IMR-90 (cell line): ENCODE data around the gene RGS3. TPM values are rescaled to one million over a fixed set of nuclear protein-coding genes. Genes with fewer than 3 reads are reported as not detected.
A peak's percentile ranks its signal among the peaks of the same experiment; 100 is the strongest.

Source experiments
- ATAC-seq: fragments of 200-7000 bp; cut with Tn5 transposase; 2 replicates; pipeline ENCODE4 v1.9.1; 2020; ENCODE audit warnings: low read depth, mild to moderate bottlenecking, moderate library complexity
- BruUV-seq: library from RNA; stranded (reverse); fragments of 400-500 nt; replicated peaks from 2 replicates; lab custom pipeline; 2021; lab: Mats Ljungman, UMichigan
- CTCF ChIA-PET: fragments of 300-600 bp; formaldehyde crosslinking; extraction: SDS; loops from one replicate; lab custom pipeline; 2021; ENCODE audit warnings: antibody characterized with exemption; lab: Yijun Ruan, JAX
- POLR2A ChIA-PET: fragments of 300-600 bp; sonication (Branson Sonifier 250); formaldehyde crosslinking; loops from one replicate; lab custom pipeline; 2022; ENCODE audit warnings: antibody characterized with exemption; ENCODE audit not compliant: unreplicated experiment; lab: Charles Lee
- DNase-seq: peaks from one replicate; pipeline ENCODE4 v3.0.0; 2013
- H2AFZ ChIP-seq: replicated peaks from 2 replicates; pipeline ENCODE3; 2013; ENCODE audit warnings: low read length, mild to moderate bottlenecking; ENCODE audit not compliant: poor library complexity
- H2AK5ac ChIP-seq: 2 replicates; pipeline ENCODE4 v1.6.1; 2013; ENCODE audit warnings: low read depth, low read length, inconsistent platforms
- H2AK9ac ChIP-seq: replicated peaks from 2 replicates; pipeline ENCODE3; 2013; ENCODE audit warnings: mild to moderate bottlenecking, low read depth, low read length, moderate library complexity; ENCODE audit not compliant: poor library complexity
- H2BK120ac ChIP-seq: 2 replicates; pipeline ENCODE4 v1.6.1; 2013; ENCODE audit warnings: low read depth, low read length, inconsistent platforms
- H2BK15ac ChIP-seq: 3 replicates; pipeline ENCODE4 v1.6.1; 2013; ENCODE audit warnings: low read depth, low read length, inconsistent platforms
- H2BK20ac ChIP-seq: 2 replicates; pipeline ENCODE4 v1.6.1; 2013; ENCODE audit warnings: low read depth, mild to moderate bottlenecking, inconsistent platforms, low read length, moderate library complexity
- H2BK5ac ChIP-seq: 2 replicates; pipeline ENCODE4 v1.6.1; 2013; ENCODE audit warnings: mild to moderate bottlenecking, low read depth, low read length, inconsistent platforms; ENCODE audit not compliant: poor library complexity, severe bottlenecking
- H3K14ac ChIP-seq: replicated peaks from 2 replicates; pipeline ENCODE4 v1.6.1; 2013; ENCODE audit warnings: low read depth, low read length, inconsistent platforms
- H3K18ac ChIP-seq: 2 replicates; pipeline ENCODE4 v1.6.1; 2013; ENCODE audit warnings: low read depth, low read length, control low read depth
- H3K23ac ChIP-seq: 2 replicates; pipeline ENCODE4 v1.6.1; 2013; ENCODE audit warnings: low read depth, low read length, inconsistent platforms
- H3K27ac ChIP-seq: 2 replicates; pipeline ENCODE4 v1.5.1; 2013; ENCODE audit warnings: mild to moderate bottlenecking, control low read depth, low read length; ENCODE audit not compliant: insufficient read depth
- H3K27me3 ChIP-seq: 2 replicates; pipeline ENCODE4 v1.6.1; 2013; ENCODE audit warnings: low read length; ENCODE audit not compliant: control insufficient read depth, insufficient read depth
- H3K36me3 ChIP-seq: 2 replicates; pipeline ENCODE4 v1.6.1; 2013; ENCODE audit warnings: low read length, mixed read lengths; ENCODE audit not compliant: control insufficient read depth, insufficient read depth
- H3K4ac ChIP-seq: 2 replicates; pipeline ENCODE4 v1.6.1; 2013; ENCODE audit warnings: low read depth, low read length, inconsistent platforms
- H3K4me1 ChIP-seq: 2 replicates; pipeline ENCODE4 v1.6.1; 2013; ENCODE audit warnings: low read length, mixed read lengths; ENCODE audit not compliant: control insufficient read depth, insufficient read depth
- H3K4me2 ChIP-seq: 2 replicates; pipeline ENCODE4 v1.6.1; 2013; ENCODE audit warnings: low read depth, mild to moderate bottlenecking, control low read depth, low read length, moderate library complexity
- H3K4me3 ChIP-seq: 2 replicates; pipeline ENCODE4 v1.5.1; 2013; ENCODE audit warnings: low read depth, mild to moderate bottlenecking, control low read depth, low read length, moderate library complexity; ENCODE audit not compliant: insufficient read depth
- H3K56ac ChIP-seq: 2 replicates; pipeline ENCODE4 v1.6.1; 2013; ENCODE audit warnings: low read length, inconsistent platforms; ENCODE audit not compliant: insufficient read depth; ENCODE audit errors: extremely low read depth
- H3K79me1 ChIP-seq, 2 experiments: 2 replicates each; pipeline ENCODE4 v1.6.1; 2013; ENCODE audit warnings: low read length in 2 of 2, inconsistent platforms in 1 of 2, low read depth in 1 of 2
- H3K9ac ChIP-seq: 2 replicates; pipeline ENCODE4 v1.6.1; 2013; ENCODE audit warnings: low read depth, low read length, control low read depth
- H3K9me1 ChIP-seq: 2 replicates; pipeline ENCODE4 v1.6.1; 2013; ENCODE audit warnings: low read length, inconsistent platforms; ENCODE audit not compliant: insufficient read depth
- H3K9me3 ChIP-seq: 2 replicates; pipeline ENCODE4 v1.6.1; 2013; ENCODE audit warnings: low read length; ENCODE audit not compliant: control insufficient read depth, insufficient read depth
- H4K20me1 ChIP-seq: 2 replicates; pipeline ENCODE4 v1.6.1; 2013; ENCODE audit warnings: low read length, inconsistent platforms; ENCODE audit not compliant: insufficient read depth
- H4K5ac ChIP-seq: 2 replicates; pipeline ENCODE4 v1.6.1; 2013; ENCODE audit warnings: mild to moderate bottlenecking, low read depth, low read length, control low read depth
- H4K8ac ChIP-seq, 2 experiments: 2 replicates each; pipeline ENCODE4 v1.6.1; 2013; ENCODE audit warnings: low read depth in 2 of 2, low read length in 2 of 2, control low read depth in 1 of 2, inconsistent platforms in 1 of 2
- H4K91ac ChIP-seq: 2 replicates; pipeline ENCODE4 v1.6.1; 2013; ENCODE audit warnings: low read depth, low read length, inconsistent platforms; ENCODE audit not compliant: insufficient read depth
- BHLHE40 ChIP-seq: fragments of 150-350 bp; IDR thresholded peaks from 2 replicates; pipeline ENCODE4 v1.6.1; 2016; ENCODE audit warnings: mild to moderate bottlenecking, low read depth, low read length
- CEBPB ChIP-seq: IDR thresholded peaks from 2 replicates; pipeline ENCODE4 v1.6.1; 2012; ENCODE audit warnings: low read depth, low read length, improper control_type of control experiment
- CHD1 ChIP-seq: IDR thresholded peaks from 2 replicates; pipeline ENCODE4 v1.6.1; 2012; ENCODE audit warnings: low read depth, low read length, improper control_type of control experiment
- ELK1 ChIP-seq: fragments of 150-350 bp; IDR thresholded peaks from 2 replicates; pipeline ENCODE4 v1.6.1; 2016; ENCODE audit warnings: low read depth, mild to moderate bottlenecking, low read length, moderate library complexity, borderline replicate concordance
- FOS ChIP-seq: fragments of 150-350 bp; IDR thresholded peaks from 2 replicates; pipeline ENCODE4 v1.6.1; 2016; ENCODE audit warnings: low read depth, low read length
- MAFK ChIP-seq: IDR thresholded peaks from 2 replicates; pipeline ENCODE4 v1.6.1; 2012; ENCODE audit warnings: low read depth, low read length, improper control_type of control experiment
- MAZ ChIP-seq: IDR thresholded peaks from 2 replicates; pipeline ENCODE4 v1.6.1; 2012; ENCODE audit warnings: low read depth, mild to moderate bottlenecking, low read length, improper control_type of control experiment, moderate library complexity, borderline replicate concordance
- MXI1 ChIP-seq: IDR thresholded peaks from 2 replicates; pipeline ENCODE4 v1.6.1; 2012; ENCODE audit warnings: low read depth, mild to moderate bottlenecking, low read length, moderate library complexity, borderline replicate concordance
- NFE2L2 ChIP-seq: fragments of 150-350 bp; IDR thresholded peaks from 2 replicates; pipeline ENCODE4 v1.6.1; 2016; ENCODE audit warnings: low read depth, mild to moderate bottlenecking, low read length
- POLR2A ChIP-seq: IDR thresholded peaks from 2 replicates; pipeline ENCODE4 v1.6.1; 2012; ENCODE audit warnings: mild to moderate bottlenecking, low read depth, low read length
- RCOR1 ChIP-seq: IDR thresholded peaks from 2 replicates; pipeline ENCODE4 v1.6.1; 2012; ENCODE audit warnings: mild to moderate bottlenecking, low read length, improper control_type of control experiment; ENCODE audit not compliant: insufficient replicate concordance
- RFX5 ChIP-seq: IDR thresholded peaks from 2 replicates; pipeline ENCODE4 v1.8.0; 2012; ENCODE audit warnings: low read depth, mild to moderate bottlenecking, low read length, moderate library complexity
- SMC3 ChIP-seq: fragments of 150-350 bp; IDR thresholded peaks from 2 replicates; pipeline ENCODE4 v1.6.1; 2016; ENCODE audit warnings: low read depth, mild to moderate bottlenecking, antibody characterized with exemption, low read length, moderate library complexity
- WGBS, 2 experiments: methylation state at CpG; one replicate each; pipeline versions ENCODE4 v1.1.5 to v1.1.7; 2013; ENCODE audit warnings: missing lambda C conversion rate in 2 of 2; ENCODE audit not compliant: insufficient read length in 1 of 2; ENCODE audit errors: extremely low coverage in 2 of 2; 5-methylcytosine and 5-hydroxymethylcytosine counted together
- dilution Hi-C: fragments of 300-500 bp; cut with HindIII; formaldehyde crosslinking; loops from one replicate; pipeline ENCODE4 v1.14.3; 2018; ENCODE audit warnings: low sequenced_read_pairs; ENCODE audit not compliant: unreplicated experiment
- in situ Hi-C: fragments of 300-500 bp; cut with MboI; formaldehyde crosslinking; loops from 3 replicates; pipeline ENCODE4 v1.14.3; 2019; ENCODE audit warnings: low sequenced_read_pairs, inconsistent platforms, mixed read lengths
- intact Hi-C: fragments of 100-400 bp; cut with micrococcal nuclease; formaldehyde crosslinking; loops from 2 replicates; pipeline ENCODE4 v1.10.0; 2022
- polyA plus RNA-seq, 3 experiments: library from polyadenylated mRNA; depleted of rRNA; stranded (reverse); fragments of >200 nt; gene quantifications; 2 replicates each; pipeline ENCODE4 v1.2.3, GENCODE V29; 2012; ENCODE audit warnings: low replicate concordance in 1 of 3
- total RNA-seq: library from RNA; depleted of rRNA; stranded (reverse); fragments of >200 nt; gene quantifications from 2 replicates; pipeline ENCODE4 v1.2.3, GENCODE V29; 2012
- TF ChIP-seq, protein P1 (sequence below): fragments of 150-350 bp; IDR thresholded peaks from 2 replicates; pipeline ENCODE4 v1.6.1; 2017; ENCODE audit warnings: mild to moderate bottlenecking, antibody characterized with exemption, low read length, low read depth

The RGS3 gene
- total and polyA plus RNA-seq, 2 of the 4 experiments (the other 2 are of a cell fraction) = 51.8 to 65.6 TPM

DNA sequence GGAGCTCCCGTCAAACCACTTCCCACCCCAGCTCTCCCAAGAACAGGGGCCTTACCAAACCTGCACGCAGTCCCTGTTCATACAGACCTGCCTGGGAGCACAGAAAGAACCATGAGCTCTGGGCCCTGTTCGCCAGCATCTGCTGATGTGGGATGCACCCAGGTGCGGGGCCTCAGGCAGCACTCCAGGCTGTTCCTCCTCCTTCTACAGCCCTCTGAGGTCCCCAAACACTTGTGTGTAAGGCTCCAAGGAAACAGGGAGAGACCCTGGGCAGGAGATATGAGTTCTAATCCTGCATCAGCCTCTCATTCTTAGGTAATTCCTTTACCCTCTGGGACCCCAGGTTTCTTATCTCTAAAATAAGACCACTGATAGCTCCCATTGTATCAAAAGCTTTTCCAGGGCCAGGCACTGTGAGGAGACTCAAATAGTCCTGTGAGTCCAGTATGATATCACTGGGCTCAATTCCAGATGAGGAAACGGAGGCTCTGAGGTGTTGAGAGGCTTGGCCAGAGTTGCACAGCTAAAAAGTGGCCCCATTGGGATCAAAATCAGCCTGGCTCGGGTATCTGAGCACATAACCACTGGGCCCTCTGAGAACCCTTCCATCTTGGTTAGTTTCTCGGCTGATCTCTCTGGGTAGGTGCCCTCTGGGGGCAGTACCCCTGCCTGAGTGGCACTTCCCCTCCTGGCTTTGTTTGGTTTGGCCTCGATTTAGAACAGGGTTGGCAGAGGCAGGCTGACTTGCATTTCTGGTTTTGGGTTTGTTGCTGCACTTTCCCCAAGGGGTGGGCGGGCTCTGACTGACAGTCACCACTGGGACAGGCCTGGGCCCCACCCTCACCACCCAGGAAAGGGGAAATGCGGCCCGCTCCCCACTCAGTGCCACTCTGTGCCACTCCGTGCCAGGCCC lies 116.8 kb downstream of the RGS3 start:
- peak overlapping the region; percentile 24 to 82 for H4K8ac ChIP-seq
- H3K9me3 ChIP-seq = no peaks in the 10 kb centered on the region
- H3K4ac ChIP-seq = peak overlapping the region; percentile 92
- H3K14ac ChIP-seq = peak overlapping the region; percentile 91
- ATAC-seq (no peak), DNase-seq (peak; percentile 35)
- WGBS, 2 experiments = 67% methylated on average over 1 of the region's 12 CpGs; no CpG with 5 or more reads in 1 of the 2 experiments
- in situ Hi-C loops = loop anchor here (5.0 kb wide), 1 partner anchor 128 kb away; no protein-coding TSS in a partner anchor
- H3K36me3 ChIP-seq = peaks cover 14% of the 10 kb centered on the region; the same call in 1 of the 2 replicates
- 0 out of 2 replicates have a peak overlapping the region, but pooled peaks have one; percentile 32 for H3K9ac ChIP-seq
- peak overlapping the region; percentile 97 for H2BK20ac ChIP-seq
- dilution Hi-C loops = no loop called here
- POLR2A ChIA-PET = no interaction called here
- peak overlapping the region; percentile 37 for H2AFZ ChIP-seq
- H2BK15ac ChIP-seq = peak overlapping the region; percentile 90; the same call in 2 of the 3 replicates
- H3K79me1 ChIP-seq = peaks cover 16 to 67% of the 10 kb centered on the region in 2 experiments
- peak overlapping the region; percentile 8; the same call in 1 of the 2 replicates for H4K5ac ChIP-seq
- intact Hi-C loops = no loop called here
- H3K27me3 ChIP-seq = no peaks in the 10 kb centered on the region
- peaks cover 7% of the 10 kb centered on the region; the same call in 1 of the 2 replicates for H4K20me1 ChIP-seq
- H2AK5ac ChIP-seq = peak overlapping the region; percentile 98
- peaks cover 40% of the 10 kb centered on the region for H3K4me1 ChIP-seq
- peak overlapping the region; percentile 22; the same call in 1 of the 2 replicates for H3K18ac ChIP-seq
- no TSS peak for BruUV-seq
- no peak overlapping the region for H3K4me2 ChIP-seq
- peak overlapping the region; percentile 97 for H2BK120ac ChIP-seq
- peak overlapping the region; percentile 95 for H2AK9ac ChIP-seq
- no peak overlapping the region for H3K4me3 ChIP-seq
- H3K27ac ChIP-seq = peak overlapping the region; percentile 5; the same call in 1 of the 2 replicates
- no peak overlapping the region for H3K56ac ChIP-seq
- CTCF ChIA-PET = interaction anchor here (2.1 kb wide), 1 partner anchor 125 kb away, joined by 7 read pairs; no protein-coding TSS in a partner anchor
- H4K91ac ChIP-seq = peak overlapping the region; percentile 84
- H2BK5ac ChIP-seq = peak overlapping the region; percentile 85
- H3K23ac ChIP-seq = peak overlapping the region; percentile 38; the same call in 1 of the 2 replicates
- peaks cover 39% of the 10 kb centered on the region for H3K9me1 ChIP-seq
- TF ChIP-seq MAFK (no peak), ELK1 (no peak), BHLHE40 (no peak), CHD1 (no peak), RCOR1 (no peak), MAZ (no peak), RFX5 (no peak), POLR2A (no peak), SMC3 (no peak), FOS (no peak), MXI1 (no peak), CEBPB (no peak), NFE2L2 (no peak)
- TF ChIP-seq, protein P1, sequence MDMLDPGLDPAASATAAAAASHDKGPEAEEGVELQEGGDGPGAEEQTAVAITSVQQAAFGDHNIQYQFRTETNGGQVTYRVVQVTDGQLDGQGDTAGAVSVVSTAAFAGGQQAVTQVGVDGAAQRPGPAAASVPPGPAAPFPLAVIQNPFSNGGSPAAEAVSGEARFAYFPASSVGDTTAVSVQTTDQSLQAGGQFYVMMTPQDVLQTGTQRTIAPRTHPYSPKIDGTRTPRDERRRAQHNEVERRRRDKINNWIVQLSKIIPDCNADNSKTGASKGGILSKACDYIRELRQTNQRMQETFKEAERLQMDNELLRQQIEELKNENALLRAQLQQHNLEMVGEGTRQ = no peak
